ENCODE data around the gene METTL26.

Gene METTL26

GRCh38 chr16:661184-661821, 25.2 kb upstream of the METTL26 start:
- no peak for DNase-seq (ENCODE audit: low read depth)
- TF ChIP-seq, protein P1, sequence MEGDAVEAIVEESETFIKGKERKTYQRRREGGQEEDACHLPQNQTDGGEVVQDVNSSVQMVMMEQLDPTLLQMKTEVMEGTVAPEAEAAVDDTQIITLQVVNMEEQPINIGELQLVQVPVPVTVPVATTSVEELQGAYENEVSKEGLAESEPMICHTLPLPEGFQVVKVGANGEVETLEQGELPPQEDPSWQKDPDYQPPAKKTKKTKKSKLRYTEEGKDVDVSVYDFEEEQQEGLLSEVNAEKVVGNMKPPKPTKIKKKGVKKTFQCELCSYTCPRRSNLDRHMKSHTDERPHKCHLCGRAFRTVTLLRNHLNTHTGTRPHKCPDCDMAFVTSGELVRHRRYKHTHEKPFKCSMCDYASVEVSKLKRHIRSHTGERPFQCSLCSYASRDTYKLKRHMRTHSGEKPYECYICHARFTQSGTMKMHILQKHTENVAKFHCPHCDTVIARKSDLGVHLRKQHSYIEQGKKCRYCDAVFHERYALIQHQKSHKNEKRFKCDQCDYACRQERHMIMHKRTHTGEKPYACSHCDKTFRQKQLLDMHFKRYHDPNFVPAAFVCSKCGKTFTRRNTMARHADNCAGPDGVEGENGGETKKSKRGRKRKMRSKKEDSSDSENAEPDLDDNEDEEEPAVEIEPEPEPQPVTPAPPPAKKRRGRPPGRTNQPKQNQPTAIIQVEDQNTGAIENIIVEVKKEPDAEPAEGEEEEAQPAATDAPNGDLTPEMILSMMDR (conservative IDR thresholded peaks at IDR 0.05; ENCODE audit: low read length), result no peak
- H3K4me3 ChIP-seq (ENCODE audit: low read length), result no peak overlapping the region

- H3K4me3 ChIP-seq (ENCODE audit: low read length), result no peak overlapping the region
- TF ChIP-seq, protein P1 (conservative IDR thresholded peaks at IDR 0.05; ENCODE audit: low read length), result peak; percentile 52
Measured at GRCh38 chr16:660459-661183, 24.5 kb upstream of the METTL26 start.

DNA sequence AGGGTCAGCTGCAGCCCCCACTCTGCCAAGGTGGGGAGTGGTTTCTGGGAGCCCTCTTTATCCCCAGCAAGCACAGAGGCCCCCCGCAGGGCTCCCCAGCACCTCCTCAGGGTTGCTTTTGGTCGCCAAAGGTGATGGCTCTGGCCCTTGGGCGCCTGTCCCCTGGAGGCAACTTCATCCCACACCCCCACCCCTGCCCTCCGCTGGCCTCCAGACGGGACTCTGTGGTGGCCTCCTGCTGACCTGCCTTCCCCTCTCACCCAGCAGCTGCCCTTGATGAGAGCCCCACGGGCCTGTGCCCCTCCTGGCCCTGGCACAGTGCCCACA, 24.0 kb upstream of the METTL26 start:
- TF ChIP-seq, protein P1 (conservative IDR thresholded peaks at IDR 0.05; ENCODE audit: low read length), result no peak
- no peak for DNase-seq (ENCODE audit: low read depth)
- no peak overlapping the region for H3K4me3 ChIP-seq (ENCODE audit: low read length)

More at GRCh38 chr16:660459-661183, 24.5 kb upstream of the METTL26 start:
- DNase-seq (ENCODE audit: low read depth), result peak; percentile 83

- TF ChIP-seq, protein P1 (conservative IDR thresholded peaks at IDR 0.05; ENCODE audit: low read length), result no peak
- no peak overlapping the region for H3K4me3 ChIP-seq (ENCODE audit: low read length)
- DNase-seq (ENCODE audit: low read depth), result no peak
Measured at GRCh38 chr16:659618-660017, 23.5 kb upstream of the METTL26 start.

GRCh38 chr16:658679-659571, 22.8 kb upstream of the METTL26 start:
- TF ChIP-seq, protein P1 (conservative IDR thresholded peaks at IDR 0.05; ENCODE audit: low read length), result no peak
- no peak for DNase-seq (ENCODE audit: low read depth)

GRCh38 chr16:657487-657886, 21.4 kb upstream of the METTL26 start:
- H3K4me3 ChIP-seq (ENCODE audit: low read length), result no peak overlapping the region
- TF ChIP-seq, protein P1 (conservative IDR thresholded peaks at IDR 0.05; ENCODE audit: low read length), result no peak
- DNase-seq (ENCODE audit: low read depth), result no peak

More at GRCh38 chr16:658679-659571, 22.8 kb upstream of the METTL26 start:
- no peak overlapping the region for H3K4me3 ChIP-seq (ENCODE audit: low read length)

Measured in AG10803 (cell line).